SU-DHL-6 (cell line): ENCODE results near the gene ZNF823.

Experiments used
- H2AFZ ChIP-seq: fragments of 200-600 bp; sonication (generic); 2 replicates; pipeline ENCODE4 v1.6.1; 2014; ENCODE audit warnings: low read depth, mild to moderate bottlenecking, moderate library complexity, mixed read lengths, antibody characterized with exemption, low read length; ENCODE audit not compliant: severe bottlenecking
- H3F3A ChIP-seq: fragments of 200-600 bp; shearing (Covaris generic); 2 replicates; pipeline ENCODE4 v1.6.0; 2016; ENCODE audit warnings: antibody characterized with exemption, mild to moderate bottlenecking; ENCODE audit not compliant: insufficient read depth
- H3K27ac ChIP-seq: fragments of 200-600 bp; sonication (generic); 2 replicates; pipeline ENCODE4 v1.5.1; 2016; ENCODE audit warnings: low read depth, mild to moderate bottlenecking, low read length, moderate library complexity, mixed read lengths
- H3K27me3 ChIP-seq: fragments of 200-600 bp; sonication (generic), shearing (Covaris generic); 2 replicates; pipeline ENCODE4 v1.6.0; 2014; ENCODE audit warnings: mild to moderate bottlenecking, low read length
- H3K36me3 ChIP-seq: fragments of 200-600 bp; sonication (generic); 2 replicates; pipeline ENCODE4 v1.6.1; 2014; ENCODE audit warnings: mild to moderate bottlenecking, low read length, mixed read lengths
- H3K4me2 ChIP-seq: fragments of 300-600, 200-600 bp; shearing (Covaris generic), sonication (generic); 2 replicates; pipeline ENCODE4 v1.6.0; 2014; ENCODE audit warnings: low read length, low read depth, mild to moderate bottlenecking; ENCODE audit not compliant: poor library complexity, severe bottlenecking
- H3K4me3 ChIP-seq: fragments of 200-600 bp; sonication (generic); 2 replicates; pipeline ENCODE4 v1.5.1; 2014; ENCODE audit warnings: antibody characterized with exemption, low read length, mild to moderate bottlenecking, mixed read lengths; ENCODE audit not compliant: insufficient read depth, poor library complexity, severe bottlenecking
- H3K79me2 ChIP-seq: fragments of 200-600 bp; sonication (generic); 2 replicates; pipeline ENCODE4 v1.6.1; 2014; ENCODE audit warnings: mild to moderate bottlenecking, low read length, moderate library complexity; ENCODE audit not compliant: insufficient read depth
- H3K9ac ChIP-seq: fragments of 200-600 bp; sonication (generic); 2 replicates; pipeline ENCODE4 v1.7.0; 2014; ENCODE audit warnings: mild to moderate bottlenecking, low read length
- H3K9me2 ChIP-seq: fragments of 200-600 bp; sonication (generic); replicated peaks from 2 replicates; pipeline ENCODE4 v1.6.1; 2014; ENCODE audit warnings: low read length; ENCODE audit not compliant: insufficient read depth
- H3K9me3 ChIP-seq: fragments of 200-600 bp; sonication (generic); 2 replicates; pipeline ENCODE4 v1.6.1; 2014; ENCODE audit warnings: low read length, mixed read lengths; ENCODE audit not compliant: insufficient read depth
- H4K20me1 ChIP-seq: fragments of 200-600 bp; sonication (generic); 2 replicates; pipeline ENCODE4 v1.6.1; 2014; ENCODE audit warnings: low read depth, mild to moderate bottlenecking, antibody characterized with exemption, low read length, moderate library complexity, mixed read lengths
- CTCF ChIP-seq: fragments of 200-600 bp; sonication (generic); IDR thresholded peaks from one replicate; pipeline ENCODE4 v1.5.1; 2017; ENCODE audit warnings: antibody characterized with exemption, mild to moderate bottlenecking, low read length, moderate library complexity; ENCODE audit not compliant: insufficient read depth, poor library complexity, severe bottlenecking
- EZH2phosphoT487 ChIP-seq: fragments of 200-600 bp; sonication (generic), shearing (Covaris generic); conservative IDR thresholded peaks from 2 replicates; pipeline ENCODE4 v1.6.1; 2018; ENCODE audit warnings: mild to moderate bottlenecking, antibody characterized with exemption, low read length, moderate library complexity, mixed read lengths

The ZNF823 gene

GRCh38 chr19:11766597-11767591 lies 28.1 kb upstream of the ZNF823 start, which contains the start of gene ZNF441:
ZNF441 (plus strand) TSS chr19:11767000; CDS start chr19:11767194, 194 bp downstream.
- H3K9me2 ChIP-seq = no peaks in the 10 kb centered on the region
- H3F3A ChIP-seq = no peaks in the 10 kb centered on the region
- TF ChIP-seq EZH2phosphoT487 = no peak
- TF ChIP-seq CTCF = no peak
- H3K4me2 ChIP-seq = peak within 1 kb of the TSS; percentile 63
- H3K4me3 ChIP-seq = peak within 1 kb of the TSS; percentile 88
- 0 out of 2 replicates have a peak, but pooled peaks cover 7% of the 10 kb centered on the region for H3K9me3 ChIP-seq
- no peaks in the 10 kb centered on the region for H3K27me3 ChIP-seq
- H4K20me1 ChIP-seq = no peaks in the 10 kb centered on the region
- peaks cover 8% of the 10 kb centered on the region for H3K36me3 ChIP-seq
- H2AFZ ChIP-seq = peak within 1 kb of the TSS; percentile 100
- peak within 1 kb of the TSS; percentile 91 for H3K9ac ChIP-seq
- H3K79me2 ChIP-seq = peaks cover 41% of the 10 kb centered on the region
- peak within 1 kb of the TSS; percentile 55 for H3K27ac ChIP-seq

DNA sequence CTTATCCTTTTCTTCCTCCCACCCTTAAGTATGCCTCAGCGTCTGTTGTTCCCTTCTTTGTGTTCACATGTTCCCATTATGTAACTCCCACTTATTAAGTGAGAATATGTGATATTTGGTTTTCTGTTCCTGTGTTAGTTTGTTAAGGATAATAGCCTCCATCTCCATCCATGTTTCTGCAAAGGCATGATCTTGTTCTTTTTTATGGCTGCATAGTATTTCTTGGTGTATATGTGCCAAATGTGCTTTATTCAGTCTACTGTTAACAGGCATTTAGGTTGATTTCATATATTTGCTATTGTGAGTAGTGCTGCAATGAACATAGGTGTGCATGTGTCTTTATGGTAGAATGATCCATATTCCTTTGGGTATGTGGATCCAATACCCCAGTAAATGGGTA lies 24.9 kb upstream of the ZNF823 start:
- no peak overlapping the region for H3K4me3 ChIP-seq
- H2AFZ ChIP-seq = no peak overlapping the region
- H3K27ac ChIP-seq = no peak overlapping the region
- TF ChIP-seq EZH2phosphoT487 (no peak), CTCF (no peak)
- H3K4me2 ChIP-seq = no peak overlapping the region
- H3K27me3 ChIP-seq = no peaks in the 10 kb centered on the region
- H3F3A ChIP-seq = no peaks in the 10 kb centered on the region
- no peaks in the 10 kb centered on the region for H3K9me3 ChIP-seq
- H3K79me2 ChIP-seq = peaks cover 16% of the 10 kb centered on the region
- H3K9me2 ChIP-seq = no peaks in the 10 kb centered on the region
- no peaks in the 10 kb centered on the region for H4K20me1 ChIP-seq
- no peak overlapping the region for H3K9ac ChIP-seq
- no peaks in the 10 kb centered on the region for H3K36me3 ChIP-seq

DNA sequence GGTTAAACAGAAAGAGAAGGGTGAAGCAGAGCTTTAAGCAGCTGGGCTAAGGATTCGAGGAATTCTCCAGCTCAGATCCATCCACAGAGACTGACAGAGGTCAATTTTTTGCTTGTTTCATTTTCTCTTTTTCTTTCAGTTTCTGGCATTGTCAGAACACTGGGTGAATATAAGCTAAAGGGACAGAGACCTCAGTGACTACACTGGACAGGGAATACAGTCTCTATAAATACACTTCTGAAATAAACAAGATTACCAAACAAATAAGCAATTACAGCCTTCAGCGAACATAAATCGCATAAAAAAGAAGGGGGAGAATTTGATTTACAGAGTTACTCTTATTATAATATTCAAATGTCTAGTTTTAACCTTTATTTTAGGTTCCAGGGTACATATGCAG lies 24.4 kb upstream of the ZNF823 start:
- Histone ChIP-seq H3K9me2 (no peaks in the 10 kb centered on the region), H3K36me3 (no peaks in the 10 kb centered on the region), H3K9me3 (no peaks in the 10 kb centered on the region), H2AFZ (no peak overlapping the region), H3K9ac (no peak overlapping the region), H3K4me2 (peak overlapping the region; percentile 32), H3F3A (no peaks in the 10 kb centered on the region), H3K27me3 (no peaks in the 10 kb centered on the region), H3K79me2 (peaks cover 11% of the 10 kb centered on the region), H4K20me1 (no peaks in the 10 kb centered on the region), H3K4me3 (no peak overlapping the region), H3K27ac (no peak overlapping the region)
- no peak for TF ChIP-seq EZH2phosphoT487
- no peak for TF ChIP-seq CTCF
